H1 (cell line): ENCODE measurements around the gene ENPEP.

Source experiments
- CHD2 ChIP-seq: IDR thresholded peaks from 2 replicates; pipeline ENCODE4 v1.6.1; 2012; ENCODE audit warnings: low read length, improper control_type of control experiment
- CTCF ChIP-seq, 3 experiments: IDR thresholded peaks; 1 replicate in 2 of 3; 2 replicates in 1 of 3; pipeline versions ENCODE4 v1.5.1 to v1.6.1; 2011; ENCODE audit warnings: low read length in 3 of 3, mild to moderate bottlenecking in 3 of 3, inconsistent platforms in 2 of 3, low read depth in 1 of 3, moderate library complexity in 1 of 3; ENCODE audit not compliant: insufficient read depth in 1 of 3; ENCODE audit errors: control extremely low read depth in 1 of 3
- EP300 ChIP-seq, 2 experiments: IDR thresholded peaks; 1 replicate in 1 of 2; 2 replicates in 1 of 2; pipeline ENCODE4 v1.6.1; 2011 to 2012; ENCODE audit warnings: low read depth in 2 of 2, low read length in 2 of 2, mild to moderate bottlenecking in 2 of 2, borderline replicate concordance in 1 of 2, inconsistent platforms in 1 of 2, moderate library complexity in 1 of 2
- EZH2 ChIP-seq: fragments of 200-600 bp; sonication (generic); IDR thresholded peaks from 2 replicates; pipeline ENCODE4 v1.7.1; 2012; ENCODE audit warnings: low read depth, mild to moderate bottlenecking, moderate library complexity, low read length, inconsistent platforms; ENCODE audit not compliant: severe bottlenecking
- HDAC2 ChIP-seq, 2 experiments: fragments of 300-600 bp in 1 of 2; sonication (generic) in 1 of 2; IDR thresholded peaks; 2 replicates each; pipeline ENCODE4 v1.6.1; 2011 to 2012; ENCODE audit warnings: low read depth in 2 of 2, low read length in 2 of 2, mild to moderate bottlenecking in 2 of 2, moderate library complexity in 2 of 2, borderline replicate concordance in 1 of 2, inconsistent platforms in 1 of 2
- MAFK ChIP-seq: IDR thresholded peaks from 2 replicates; pipeline ENCODE4 v1.6.1; 2012; ENCODE audit warnings: low read depth, mild to moderate bottlenecking, improper control_type of control experiment, low read length
- MAX ChIP-seq: IDR thresholded peaks from 2 replicates; pipeline ENCODE4 v1.6.1; 2012; ENCODE audit warnings: inconsistent platforms
- POLR2A ChIP-seq, 2 experiments: IDR thresholded peaks; 1 replicate in 1 of 2; 2 replicates in 1 of 2; pipeline ENCODE4 v1.6.1; 2011; ENCODE audit warnings: low read depth in 2 of 2, low read length in 2 of 2, mild to moderate bottlenecking in 2 of 2; ENCODE audit errors: control extremely low read depth in 1 of 2
- POLR2AphosphoS5 ChIP-seq: IDR thresholded peaks from 2 replicates; pipeline ENCODE4 v1.6.1; 2011; ENCODE audit warnings: low read depth, low read length
- TAF1 ChIP-seq: IDR thresholded peaks from 2 replicates; pipeline ENCODE4 v1.6.1; 2011; ENCODE audit warnings: mild to moderate bottlenecking, low read depth, low read length

- TF ChIP-seq POLR2AphosphoS5 (no peak), POLR2A (IDR thresholded peaks at IDR 0.05; ENCODE audit: control extremely low read depth in 1 of 2, low read depth in 2 of 2, low read length in 2 of 2) (no peak), MAX (no peak), CTCF (IDR thresholded peaks at IDR 0.05; ENCODE audit: control extremely low read depth in 1 of 3, insufficient read depth in 1 of 3, low read depth in 1 of 3, low read length in 3 of 3) (no peak), MAFK (no peak), CHD2 (no peak), HDAC2 (IDR thresholded peaks at IDR 0.05; ENCODE audit: borderline replicate concordance in 1 of 2, low read depth in 2 of 2, low read length in 2 of 2) (no peak), TAF1 (no peak), EZH2 (no peak), EP300 (IDR thresholded peaks at IDR 0.05; ENCODE audit: borderline replicate concordance in 1 of 2, low read depth in 2 of 2, low read length in 2 of 2) (no peak)
These were observed 137.8 kb downstream of the ENPEP start for GRCh38 chr4:110613745-110614144.
